Activated naive CD8-positive, alpha-beta T cell treated with anti-CD3 and anti-CD28 coated beads for 36 hours (primary cell): ENCODE results near the gene XYLT1. TPM values are rescaled to one million over a fixed set of nuclear protein-coding genes. Genes with fewer than 3 reads are reported as not detected.

Source experiments
- DNase-seq: peaks from one replicate; pipeline ENCODE4 v3.0.0; 2021
- H3K27ac Mint-ChIP-seq: one replicate; pipeline ENCODE4 v1.8.0; 2022; ENCODE audit warnings: mild to moderate bottlenecking, moderate library complexity, mixed read lengths
- H3K27me3 Mint-ChIP-seq: one replicate; pipeline ENCODE4 v1.8.0; 2022; ENCODE audit warnings: mild to moderate bottlenecking, mixed read lengths
- H3K36me3 Mint-ChIP-seq: one replicate; pipeline ENCODE4 v1.8.0; 2021; ENCODE audit warnings: mild to moderate bottlenecking, mixed read lengths
- H3K4me1 Mint-ChIP-seq: one replicate; pipeline ENCODE4 v1.8.0; 2021; ENCODE audit warnings: mixed read lengths
- H3K4me3 Mint-ChIP-seq: one replicate; pipeline ENCODE4 v1.8.0; 2022; ENCODE audit warnings: mild to moderate bottlenecking, moderate library complexity, mixed read lengths
- H3K9me3 Mint-ChIP-seq: one replicate; pipeline ENCODE4 v1.8.0; 2022; ENCODE audit warnings: mixed read lengths
- total RNA-seq, 2 experiments: library from RNA; stranded (reverse); gene quantifications; one replicate each; pipeline ENCODE4 v1.2.3, GENCODE V29; 2021

The XYLT1 gene
- total RNA-seq, 2 experiments from 2014 or later, result 4.1 to 4.6 TPM

DNA sequence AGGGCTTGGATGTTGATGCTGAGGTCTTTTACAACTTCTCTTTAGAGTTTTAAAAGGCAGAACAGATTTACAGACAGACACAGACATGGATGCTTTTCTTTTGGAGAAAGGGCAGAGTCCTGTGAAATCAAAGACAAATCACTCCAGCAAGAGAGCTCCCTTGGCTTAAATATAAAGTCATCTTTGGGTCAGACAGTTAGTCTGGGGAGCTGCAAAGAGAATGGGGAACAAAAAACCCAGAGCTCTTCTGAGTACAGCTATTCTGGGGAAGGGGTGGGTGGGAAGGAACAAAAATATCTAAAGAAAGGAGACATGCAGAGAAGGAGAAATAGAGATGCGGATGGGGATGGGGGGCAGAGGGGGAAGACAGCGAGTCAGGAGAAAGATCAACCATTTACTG lies 266.6 kb downstream of the XYLT1 start:
- no peak for DNase-seq
- H3K4me1 Mint-ChIP-seq, result no peaks in the 10 kb centered on the region

DNA sequence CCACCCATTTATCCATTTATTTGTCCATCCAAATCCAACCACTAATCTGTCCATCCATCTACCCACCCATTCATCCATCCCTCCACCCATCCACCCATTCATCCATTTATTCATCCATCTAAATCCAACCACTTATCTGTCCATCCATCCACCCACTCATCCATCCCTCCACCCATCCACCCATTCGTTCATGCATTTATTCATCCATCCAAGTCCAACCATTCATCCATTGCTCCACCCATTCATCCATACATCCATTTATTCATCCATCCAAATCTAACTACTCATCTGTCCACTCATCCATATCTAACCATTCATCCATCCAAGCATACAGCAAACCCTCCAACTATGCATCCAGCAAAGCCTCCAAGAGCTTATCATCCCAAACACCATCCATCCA lies 267.3 kb downstream of the XYLT1 start:
- DNase-seq, result no peak
- H3K4me3 Mint-ChIP-seq, result no peak overlapping the region
- no peaks in the 10 kb centered on the region for H3K4me1 Mint-ChIP-seq
- H3K9me3 Mint-ChIP-seq, result no peaks in the 10 kb centered on the region
- no peak overlapping the region for H3K27ac Mint-ChIP-seq
- no peaks in the 10 kb centered on the region for H3K27me3 Mint-ChIP-seq
- peaks cover 3% of the 10 kb centered on the region for H3K36me3 Mint-ChIP-seq

More for the DNA sequence above, 266.6 kb downstream of the XYLT1 start:
- Mint-ChIP-seq H3K36me3 (peaks cover 3% of the 10 kb centered on the region), H3K4me3 (no peak overlapping the region), H3K27me3 (no peaks in the 10 kb centered on the region), H3K9me3 (no peaks in the 10 kb centered on the region), H3K27ac (no peak overlapping the region)

DNA sequence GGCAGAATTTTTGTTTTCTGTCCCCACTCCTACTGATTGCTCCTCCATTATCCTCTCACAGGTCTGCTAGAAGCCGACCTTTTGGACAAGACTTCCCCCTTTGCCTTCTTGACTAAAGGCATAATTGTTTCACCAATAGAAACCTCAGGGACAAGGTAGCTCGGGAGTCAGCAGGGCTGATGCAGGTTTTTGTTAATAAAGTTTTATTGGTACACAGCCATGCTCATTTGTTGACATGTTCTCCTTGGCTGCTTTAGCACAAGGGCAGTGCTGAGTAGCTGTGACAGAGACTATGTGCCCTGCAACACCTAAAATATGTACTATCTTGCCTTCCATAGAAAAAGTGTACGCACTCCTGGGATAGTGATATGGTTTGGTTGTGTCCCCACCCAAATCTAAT lies 271.6 kb downstream of the XYLT1 start:
- no peaks in the 10 kb centered on the region for H3K4me1 Mint-ChIP-seq
- H3K9me3 Mint-ChIP-seq, result no peaks in the 10 kb centered on the region
- no peak overlapping the region for H3K27ac Mint-ChIP-seq
- no peak overlapping the region for H3K4me3 Mint-ChIP-seq
- no peaks in the 10 kb centered on the region for H3K27me3 Mint-ChIP-seq
- H3K36me3 Mint-ChIP-seq, result peaks cover 4% of the 10 kb centered on the region
- DNase-seq, result no peak

DNA sequence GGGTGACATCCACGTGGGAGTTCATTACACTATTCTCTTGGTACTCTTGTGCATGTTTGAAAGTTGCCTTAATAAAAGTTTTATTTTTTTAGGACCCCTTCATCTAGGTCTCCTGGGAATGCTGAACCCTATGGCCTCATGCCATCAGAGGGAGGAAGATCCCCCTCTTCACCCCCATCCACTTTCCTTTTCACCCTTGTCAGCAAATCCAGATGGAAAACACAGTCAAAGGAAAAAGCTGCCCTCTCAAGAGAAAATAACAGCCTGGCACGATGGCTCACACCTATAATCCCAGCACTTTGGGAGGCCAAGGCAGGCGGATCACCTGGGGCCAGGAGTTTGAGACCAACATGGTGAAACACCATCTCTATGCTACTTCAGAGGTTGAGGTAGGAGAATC lies 274.2 kb downstream of the XYLT1 start:
- H3K27me3 Mint-ChIP-seq, result no peaks in the 10 kb centered on the region
- no peak for DNase-seq
- peaks cover 6% of the 10 kb centered on the region for H3K36me3 Mint-ChIP-seq
- H3K4me1 Mint-ChIP-seq, result no peaks in the 10 kb centered on the region
- no peaks in the 10 kb centered on the region for H3K9me3 Mint-ChIP-seq
- H3K27ac Mint-ChIP-seq, result no peak overlapping the region
- H3K4me3 Mint-ChIP-seq, result no peak overlapping the region

DNA sequence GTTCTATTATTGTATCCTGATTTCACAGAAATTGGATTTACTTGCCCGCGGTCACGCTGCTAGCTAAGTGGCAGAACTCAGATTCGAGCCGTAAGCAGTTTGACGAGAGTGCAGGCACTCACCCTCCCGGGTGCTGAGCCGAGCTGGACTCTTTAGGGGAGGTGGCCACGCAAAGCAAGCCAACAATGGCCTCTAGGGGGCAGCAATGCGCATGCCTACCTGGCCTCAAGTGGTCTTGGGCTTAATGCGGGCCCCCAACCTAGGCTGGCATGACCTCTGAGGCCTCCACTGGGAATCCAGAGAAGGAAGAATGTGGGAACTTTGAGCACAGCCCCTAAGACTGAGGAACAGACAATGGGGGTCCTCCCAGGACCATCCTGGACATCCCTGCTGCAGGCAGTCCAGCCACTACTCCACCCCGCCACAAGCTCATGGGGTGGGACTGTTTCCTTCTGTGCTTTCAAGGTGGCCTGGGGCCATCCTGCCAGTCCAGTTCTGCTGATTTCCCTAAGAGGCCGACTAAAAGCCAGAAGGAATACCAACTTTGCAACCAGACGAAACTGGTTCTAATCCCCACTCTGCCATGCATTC lies 276.5 kb downstream of the XYLT1 start:
- H3K36me3 Mint-ChIP-seq, result peaks cover 8% of the 10 kb centered on the region
- peak; percentile 35 for DNase-seq

DNA sequence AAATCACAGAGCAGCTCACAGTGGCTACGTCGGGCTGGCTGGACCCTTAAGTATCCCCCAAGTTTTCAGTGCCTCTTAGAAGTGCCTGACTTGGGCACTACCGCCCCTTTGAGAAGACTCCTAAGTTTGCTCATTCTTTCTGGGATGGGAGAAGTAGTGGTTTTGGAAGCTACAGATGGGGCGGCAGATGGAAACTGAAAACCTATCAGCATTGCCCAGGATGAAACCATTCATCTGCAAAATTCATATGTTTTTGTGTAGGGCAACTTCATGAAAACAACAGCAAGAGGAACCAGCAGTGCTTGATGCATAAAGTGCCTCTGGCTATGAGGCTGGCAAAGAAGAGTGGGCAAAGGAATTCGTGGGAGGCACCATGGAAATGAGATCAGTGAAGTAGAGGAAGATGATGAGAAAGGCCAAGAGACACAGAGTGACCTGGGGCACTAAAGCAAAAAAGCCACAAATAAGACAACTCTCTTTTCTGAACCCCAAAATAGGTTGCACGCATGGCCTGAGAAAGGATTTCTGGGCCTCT lies 277.1 kb downstream of the XYLT1 start:
- Mint-ChIP-seq H3K4me1 (no peaks in the 10 kb centered on the region), H3K36me3 (peaks cover 8% of the 10 kb centered on the region), H3K9me3 (peaks cover 1% of the 10 kb centered on the region), H3K27me3 (no peaks in the 10 kb centered on the region), H3K27ac (no peak overlapping the region), H3K4me3 (no peak overlapping the region)
- DNase-seq, result no peak

More for the DNA sequence above, 276.5 kb downstream of the XYLT1 start:
- Mint-ChIP-seq H3K4me1 (no peaks in the 10 kb centered on the region), H3K27me3 (no peaks in the 10 kb centered on the region), H3K9me3 (peaks cover 1% of the 10 kb centered on the region), H3K4me3 (no peak overlapping the region), H3K27ac (no peak overlapping the region)

DNA sequence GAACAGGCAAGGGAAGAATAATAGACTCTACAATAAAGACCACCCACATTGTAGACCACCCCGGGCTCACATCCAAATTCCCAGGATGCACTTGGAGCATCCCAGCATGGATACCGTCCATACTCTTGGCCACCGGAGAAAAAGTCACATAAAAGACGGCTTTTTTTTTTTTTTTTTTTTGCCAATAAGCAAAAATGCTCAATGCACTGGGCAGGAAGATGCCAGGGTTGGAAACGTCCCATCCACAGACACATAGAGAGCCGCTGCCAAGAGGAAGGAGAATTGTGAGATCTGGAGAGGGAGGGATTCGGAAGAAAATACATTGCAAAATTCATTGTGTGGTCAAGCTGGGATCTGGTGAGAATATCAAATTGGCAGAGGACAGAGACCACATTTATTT lies 286.7 kb downstream of the XYLT1 start:
- Mint-ChIP-seq H3K4me1 (no peaks in the 10 kb centered on the region), H3K4me3 (no peak overlapping the region), H3K27me3 (no peaks in the 10 kb centered on the region), H3K9me3 (no peaks in the 10 kb centered on the region), H3K36me3 (peaks cover 5% of the 10 kb centered on the region), H3K27ac (no peak overlapping the region)
- no peak for DNase-seq

DNA sequence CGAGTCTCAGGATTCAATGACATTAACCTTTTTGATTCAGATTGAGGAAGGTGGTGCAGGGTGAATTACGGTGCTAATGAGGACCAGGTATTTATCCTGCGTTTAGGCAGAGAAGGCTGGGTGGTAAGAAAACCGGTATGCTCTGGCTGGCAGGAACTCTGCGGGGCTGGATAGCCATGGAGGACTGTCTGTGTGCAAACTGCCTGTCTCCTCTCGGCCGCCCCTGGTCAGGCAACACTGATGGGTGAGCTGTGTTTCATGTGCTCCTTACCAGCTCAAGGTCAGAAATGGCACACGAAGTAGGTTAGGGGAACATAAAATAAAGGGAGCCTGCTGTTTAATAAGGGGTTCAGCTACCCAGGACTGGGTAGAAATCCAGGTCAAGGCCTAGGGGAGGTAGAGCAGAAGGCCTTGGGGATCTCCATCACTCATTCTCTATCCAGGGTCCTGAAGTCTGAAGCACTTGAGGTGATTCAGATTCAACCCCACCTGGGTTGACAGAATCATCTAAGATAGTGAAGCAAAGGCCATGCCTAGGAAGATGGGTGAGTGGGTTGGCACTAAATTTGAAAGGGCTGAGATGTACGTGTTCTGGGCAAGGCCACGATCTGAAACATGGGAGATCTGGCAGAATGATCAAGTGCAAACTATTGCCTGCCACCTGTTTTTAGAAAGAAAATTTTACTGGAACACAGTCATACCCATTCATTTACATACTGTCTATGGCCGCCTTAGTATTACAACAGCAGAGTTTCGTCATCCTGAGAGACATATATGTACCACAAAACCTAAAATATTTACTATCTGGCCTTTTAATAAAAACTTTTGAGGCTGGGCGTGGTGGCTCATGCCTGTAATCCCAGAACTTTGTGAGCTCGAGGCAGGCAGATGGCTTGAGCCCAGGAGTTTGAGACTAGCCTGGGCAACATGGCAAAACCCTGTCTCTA lies 292.5 kb downstream of the XYLT1 start:
- H3K36me3 Mint-ChIP-seq, result peaks cover 9% of the 10 kb centered on the region
- peaks cover 9% of the 10 kb centered on the region for H3K4me1 Mint-ChIP-seq

DNA sequence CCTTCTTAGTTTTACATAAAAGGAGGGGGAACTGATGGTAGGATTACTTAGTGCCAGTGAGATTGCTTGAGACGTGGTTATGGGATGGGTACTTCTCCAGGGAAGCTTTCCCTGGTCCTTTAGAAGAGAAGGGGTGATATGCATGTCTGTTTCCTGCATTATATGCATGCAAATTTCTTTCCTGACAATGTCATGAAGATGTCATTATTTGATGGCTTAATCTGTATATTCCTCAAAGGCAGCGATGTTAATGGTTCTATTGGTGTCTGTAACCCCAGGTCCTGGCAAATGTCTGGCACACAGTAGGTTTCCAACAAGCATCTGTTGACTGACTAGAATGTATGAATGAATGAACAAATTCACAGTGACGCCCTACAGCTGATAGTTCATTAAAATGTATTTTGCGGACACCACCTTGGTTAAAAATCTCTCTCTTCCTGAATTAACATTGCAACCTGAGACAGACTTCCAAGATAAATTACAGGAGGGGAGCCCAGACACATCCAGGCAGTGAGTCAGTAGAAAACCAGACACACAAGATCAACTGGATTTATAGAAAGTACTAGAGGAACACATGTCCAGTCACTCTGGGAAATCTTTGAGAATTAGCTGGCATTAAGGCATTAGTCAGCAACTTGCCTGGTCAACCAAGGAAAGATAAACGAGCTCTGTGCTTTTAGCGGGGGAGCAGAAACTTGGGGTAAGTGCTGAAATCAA lies 293.4 kb downstream of the XYLT1 start:
- DNase-seq, result no peak
- Mint-ChIP-seq H3K36me3 (peaks cover 12% of the 10 kb centered on the region), H3K4me3 (no peak overlapping the region), H3K4me1 (peaks cover 14% of the 10 kb centered on the region), H3K9me3 (no peaks in the 10 kb centered on the region), H3K27ac (no peak overlapping the region), H3K27me3 (no peaks in the 10 kb centered on the region)

More for the DNA sequence above, 292.5 kb downstream of the XYLT1 start:
- no peak overlapping the region for H3K4me3 Mint-ChIP-seq
- no peaks in the 10 kb centered on the region for H3K9me3 Mint-ChIP-seq
- H3K27ac Mint-ChIP-seq, result no peak overlapping the region
- H3K27me3 Mint-ChIP-seq, result no peaks in the 10 kb centered on the region
- DNase-seq, result no peak

DNA sequence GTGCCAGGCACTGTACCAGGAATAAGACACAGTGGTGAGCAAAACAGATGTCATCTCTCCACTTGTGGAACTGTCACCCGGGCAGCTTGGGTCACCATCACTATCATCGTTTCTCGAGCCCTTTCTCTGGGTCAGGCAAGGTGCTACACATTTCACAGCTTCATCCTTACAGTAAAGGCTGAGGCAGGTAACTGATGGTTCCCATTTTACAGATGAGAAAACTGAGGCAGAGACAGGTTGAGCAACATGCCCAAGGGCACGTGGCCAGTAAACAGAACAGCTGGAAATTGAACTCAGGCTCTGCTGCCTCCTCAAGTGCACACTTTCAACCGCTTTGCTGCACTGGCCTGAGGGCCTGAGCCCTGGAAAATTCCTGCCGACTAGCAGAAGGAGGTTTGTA lies 294.6 kb downstream of the XYLT1 start:
- no peak for DNase-seq
- Mint-ChIP-seq H3K36me3 (peaks cover 12% of the 10 kb centered on the region), H3K27me3 (no peaks in the 10 kb centered on the region), H3K9me3 (no peaks in the 10 kb centered on the region), H3K4me1 (peaks cover 14% of the 10 kb centered on the region), H3K27ac (no peak overlapping the region), H3K4me3 (no peak overlapping the region)

DNA sequence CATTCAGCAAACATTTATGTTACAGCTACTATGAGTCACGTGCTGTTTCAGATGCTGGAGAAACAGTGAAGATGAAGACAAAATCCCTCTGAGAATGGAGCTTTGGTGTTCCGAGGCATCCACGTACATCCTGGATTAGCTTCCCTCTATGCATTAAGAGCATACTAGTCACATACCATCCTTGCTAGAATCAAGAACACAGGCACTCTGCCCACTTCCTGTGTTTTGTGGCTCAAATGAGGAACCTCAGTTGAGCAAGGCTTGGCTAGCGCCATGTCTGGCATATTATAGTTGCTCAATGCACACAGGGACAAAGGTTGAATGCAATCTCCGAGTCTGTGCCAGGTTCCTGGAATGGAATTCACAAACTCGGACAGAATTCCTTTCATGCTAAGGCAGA lies 297.5 kb downstream of the XYLT1 start:
- Mint-ChIP-seq H3K9me3 (no peaks in the 10 kb centered on the region), H3K4me1 (peaks cover 14% of the 10 kb centered on the region), H3K4me3 (no peak overlapping the region), H3K27me3 (no peaks in the 10 kb centered on the region), H3K27ac (no peak overlapping the region), H3K36me3 (peaks cover 7% of the 10 kb centered on the region)
- no peak for DNase-seq

DNA sequence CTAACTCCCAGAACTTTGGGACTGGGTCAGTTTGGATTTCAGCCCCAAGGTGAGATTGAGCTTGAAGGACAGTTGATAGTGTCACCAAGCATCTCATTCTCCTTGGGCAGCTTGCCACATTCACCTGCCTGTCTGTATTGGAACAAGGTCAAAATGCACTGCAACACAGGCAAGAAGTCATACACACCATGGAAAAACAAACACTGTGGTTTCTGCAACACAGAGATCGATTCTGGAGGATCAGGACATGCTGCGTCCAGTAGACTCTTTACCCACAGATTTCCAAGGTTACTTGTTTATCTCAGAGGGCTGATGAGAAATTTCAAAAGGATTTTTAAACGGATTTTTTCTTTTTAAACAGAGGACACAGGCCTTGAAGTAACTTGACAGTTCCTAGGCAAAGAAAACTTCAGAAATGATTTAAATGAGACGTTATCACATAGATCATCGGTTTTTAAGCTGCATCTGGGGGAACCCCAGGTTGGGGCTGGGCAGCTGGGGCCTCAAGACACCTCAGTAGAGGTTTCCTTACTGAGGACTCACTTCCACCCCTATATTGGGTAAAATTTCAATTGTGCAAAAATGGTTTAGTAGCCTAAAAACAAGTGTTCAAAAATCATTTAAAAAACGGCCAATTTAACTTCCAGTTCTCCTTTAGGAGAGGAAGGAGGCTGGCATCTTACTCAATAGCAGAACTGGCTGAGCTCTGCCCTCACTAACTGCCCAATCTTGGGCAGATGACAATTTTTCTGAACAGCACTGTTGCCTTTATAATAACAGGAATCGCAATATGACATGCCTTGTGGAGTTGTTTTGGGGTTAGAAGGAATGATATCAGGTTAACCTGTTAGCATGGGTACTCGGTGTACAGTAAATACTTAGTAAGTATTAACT lies 299.3 kb downstream of the XYLT1 start:
- Mint-ChIP-seq H3K9me3 (no peaks in the 10 kb centered on the region), H3K27ac (no peak overlapping the region), H3K36me3 (peaks cover 12% of the 10 kb centered on the region), H3K27me3 (no peaks in the 10 kb centered on the region), H3K4me1 (peaks cover 14% of the 10 kb centered on the region), H3K4me3 (no peak overlapping the region)
- DNase-seq, result no peak

DNA sequence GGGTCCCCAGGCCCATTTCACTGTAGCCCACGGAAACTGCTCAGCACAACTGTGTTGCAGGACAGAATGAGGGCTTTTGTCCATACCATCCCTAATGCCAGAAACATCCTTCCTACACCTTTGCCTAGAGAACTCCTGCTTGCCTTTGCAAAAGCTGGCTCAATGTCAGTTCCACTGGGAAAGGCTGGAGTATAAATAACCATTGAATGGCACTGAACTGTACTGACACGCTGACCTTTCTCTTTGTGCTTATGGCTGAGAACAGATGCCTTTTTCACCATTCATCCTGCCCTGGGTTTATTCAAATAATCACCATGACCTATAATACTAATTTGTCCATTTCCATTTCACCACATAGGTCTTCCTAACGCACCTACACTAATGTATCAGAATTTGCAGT lies 300.3 kb downstream of the XYLT1 start:
- peaks cover 12% of the 10 kb centered on the region for H3K36me3 Mint-ChIP-seq
- H3K9me3 Mint-ChIP-seq, result no peaks in the 10 kb centered on the region
- no peaks in the 10 kb centered on the region for H3K27me3 Mint-ChIP-seq
- H3K4me3 Mint-ChIP-seq, result no peak overlapping the region
- no peak for DNase-seq
- no peak overlapping the region for H3K27ac Mint-ChIP-seq
- peaks cover 14% of the 10 kb centered on the region for H3K4me1 Mint-ChIP-seq

DNA sequence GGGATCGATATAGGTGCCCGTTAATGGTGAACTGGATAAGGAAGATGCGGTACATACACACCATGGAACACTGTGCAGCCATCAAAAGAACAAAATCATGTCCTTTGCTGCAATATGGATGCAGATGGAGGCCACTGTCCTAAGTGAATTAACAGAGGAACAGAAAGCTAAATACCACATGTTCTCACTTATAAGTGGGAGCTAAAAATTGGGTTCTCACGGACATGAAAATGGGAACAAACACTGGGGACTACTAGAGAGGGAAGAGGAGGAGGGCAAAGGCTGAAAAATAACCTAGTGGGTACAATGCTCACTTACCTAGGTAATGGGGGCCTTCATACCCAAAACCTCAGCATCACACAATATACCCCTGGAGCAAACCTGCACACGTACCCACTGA lies 302.6 kb downstream of the XYLT1 start:
- Mint-ChIP-seq H3K27ac (no peak overlapping the region), H3K27me3 (no peaks in the 10 kb centered on the region), H3K9me3 (no peaks in the 10 kb centered on the region), H3K4me1 (peaks cover 4% of the 10 kb centered on the region), H3K4me3 (no peak overlapping the region), H3K36me3 (peaks cover 8% of the 10 kb centered on the region)
- DNase-seq, result no peak
